ENCODE results near the gene AOC1.
"Not testable (repeated sequence)": the region's sequence is repeated elsewhere in the genome, so short reads cannot be mapped to it uniquely, and the experiment has no call there.

AOC1 gene

GRCh38 chr7:150852371-150852905 is at the start of gene AOC1:
Gene AOC1, plus strand, starts transcription at chr7:150852517. Its CDS starts 3,954 bp downstream, at chr7:150856471.
- no peak for DNase-seq (ENCODE audit: low spot score)
- TF ChIP-seq CTCF (IDR thresholded peaks at IDR 0.05; ENCODE audit: extremely low read depth, insufficient read depth, missing control alignments) = no peak
- in situ Hi-C loops (cut with MboI; ENCODE audit: low pct_unique_long_range_greater_than_20kb, low sequenced_read_pairs, unreplicated experiment) = no loop called here

DNA sequence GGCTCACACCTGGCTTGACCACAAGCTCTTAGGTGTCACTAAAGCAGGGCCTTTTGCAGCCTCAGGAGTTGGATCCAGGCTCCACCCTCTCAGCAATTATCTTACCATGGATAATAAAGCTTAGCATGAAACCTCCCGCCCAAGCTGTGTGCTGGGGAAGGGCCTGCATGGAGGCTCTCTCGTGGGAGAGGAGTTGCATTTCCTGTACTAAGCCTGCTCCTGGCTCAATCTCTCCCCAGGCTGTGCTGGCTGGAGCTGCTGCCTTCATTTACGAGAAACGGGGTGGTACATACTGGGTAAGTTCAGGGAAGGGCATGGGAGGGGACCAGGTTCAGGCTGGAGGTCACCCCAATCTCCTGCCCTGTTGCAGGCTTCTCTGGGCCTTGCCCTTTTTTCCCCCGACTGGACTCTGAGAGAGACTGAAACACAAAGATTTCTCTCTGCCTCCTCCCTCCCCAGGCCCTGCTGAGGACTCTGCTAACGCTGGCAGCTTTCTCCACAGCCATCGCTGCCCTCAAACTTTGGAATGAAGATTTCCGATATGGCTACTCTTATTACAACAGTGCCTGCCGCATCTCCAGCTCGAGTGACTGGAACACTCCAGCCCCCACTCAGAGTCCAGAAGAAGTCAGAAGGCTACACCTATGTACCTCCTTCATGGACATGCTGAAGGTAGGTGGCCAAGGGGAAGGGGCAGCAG is 49.0 kb upstream of the AOC1 start:
- no peak for DNase-seq (ENCODE audit: low spot score)
- no peak for TF ChIP-seq CTCF (IDR thresholded peaks at IDR 0.05; ENCODE audit: extremely low read depth, insufficient read depth, missing control alignments)
- in situ Hi-C loops (cut with MboI; ENCODE audit: low pct_unique_long_range_greater_than_20kb, low sequenced_read_pairs, unreplicated experiment) = no loop called here

GRCh38 chr7:150804802-150805201 is 47.5 kb upstream of the AOC1 start:
- no peak for DNase-seq (ENCODE audit: low spot score)
- TF ChIP-seq CTCF (IDR thresholded peaks at IDR 0.05; ENCODE audit: extremely low read depth, insufficient read depth, missing control alignments) = no peak
- in situ Hi-C loops (cut with MboI; ENCODE audit: low pct_unique_long_range_greater_than_20kb, low sequenced_read_pairs, unreplicated experiment) = no loop called here

GRCh38 chr7:150805864-150806263 is 46.5 kb upstream of the AOC1 start:
- no peak for TF ChIP-seq CTCF (IDR thresholded peaks at IDR 0.05; ENCODE audit: extremely low read depth, insufficient read depth, missing control alignments)
- in situ Hi-C loops (cut with MboI; ENCODE audit: low pct_unique_long_range_greater_than_20kb, low sequenced_read_pairs, unreplicated experiment) = no loop called here
- DNase-seq (ENCODE audit: low spot score) = no peak

- no peak for TF ChIP-seq CTCF (IDR thresholded peaks at IDR 0.05; ENCODE audit: extremely low read depth, insufficient read depth, missing control alignments)
- in situ Hi-C loops (cut with MboI; ENCODE audit: low pct_unique_long_range_greater_than_20kb, low sequenced_read_pairs, unreplicated experiment) = no loop called here
- DNase-seq (ENCODE audit: low spot score) = no peak
These were observed 45.9 kb upstream of the AOC1 start for GRCh38 chr7:150806454-150806853.

GRCh38 chr7:150806863-150807262 is 45.5 kb upstream of the AOC1 start:
- in situ Hi-C loops (cut with MboI; ENCODE audit: low pct_unique_long_range_greater_than_20kb, low sequenced_read_pairs, unreplicated experiment) = no loop called here
- DNase-seq (ENCODE audit: low spot score) = no peak
- no peak for TF ChIP-seq CTCF (IDR thresholded peaks at IDR 0.05; ENCODE audit: extremely low read depth, insufficient read depth, missing control alignments)

DNA sequence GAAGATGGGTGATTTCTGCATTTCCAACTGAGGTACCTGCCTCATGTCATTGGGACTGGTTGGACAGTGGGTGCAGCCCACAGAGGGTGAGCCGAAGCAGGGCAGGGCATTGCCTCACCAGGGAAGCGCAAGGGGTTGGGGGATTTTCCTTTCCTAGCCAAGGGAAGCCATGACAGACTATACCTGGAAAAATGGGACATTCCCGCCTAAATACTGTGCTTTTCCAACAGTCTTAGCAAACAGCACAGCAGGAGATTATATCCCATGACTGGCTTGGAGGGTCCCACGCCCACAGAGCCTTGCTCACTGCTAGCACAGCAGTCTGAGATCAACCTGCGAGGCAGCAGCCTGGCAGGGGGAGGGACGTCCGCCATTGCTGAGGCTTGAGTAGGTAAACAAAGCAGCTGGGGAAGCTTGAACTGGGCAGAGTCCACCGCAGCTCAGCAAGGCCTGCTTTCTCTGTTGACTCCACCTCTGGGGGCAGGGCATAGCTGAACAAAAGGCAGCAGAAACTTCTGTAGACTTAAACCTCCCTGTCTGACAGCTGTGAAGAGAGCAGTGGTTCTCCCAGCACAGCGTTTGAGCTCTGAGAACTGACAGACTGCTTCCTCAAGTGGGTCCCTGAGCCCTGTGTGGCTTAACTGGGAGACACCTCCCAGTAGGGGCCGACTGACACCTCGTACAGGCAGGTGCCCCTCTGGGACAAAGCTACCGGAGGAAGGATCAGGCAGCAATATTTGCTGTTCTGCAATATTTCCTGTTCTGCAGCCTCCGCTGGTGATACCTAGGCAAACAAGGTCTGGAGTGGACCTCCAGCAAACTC is 44.5 kb upstream of the AOC1 start:
- DNase-seq (ENCODE audit: low spot score); in situ Hi-C loops (cut with MboI; ENCODE audit: low pct_unique_long_range_greater_than_20kb, low sequenced_read_pairs, unreplicated experiment): not testable (repeated sequence)

Data from GM13977 (cell line).